Keratinocyte (primary cell): ENCODE measurements around the gene GPBAR1.

Source experiments
- CTCF ChIP-seq, 3 experiments: IDR thresholded peaks in 1 of 3; conservative IDR thresholded peaks in 1 of 3; optimal IDR thresholded peaks in 1 of 3; 2 replicates in 2 of 3; 3 replicates in 1 of 3; pipeline versions ENCODE3 to v1.5.1; 2011; ENCODE audit warnings: low read length in 3 of 3, mild to moderate bottlenecking in 3 of 3, moderate library complexity in 2 of 3, control low read depth in 1 of 3, inconsistent platforms in 1 of 3; ENCODE audit not compliant: insufficient read depth in 2 of 3; ENCODE audit errors: extremely low read depth in 1 of 3
- EZH2 ChIP-seq: IDR thresholded peaks from one replicate; pipeline ENCODE4 v1.6.1; 2012; ENCODE audit warnings: inconsistent platforms, mild to moderate bottlenecking, low read length, moderate library complexity

GRCh38 chr2:218296200-218296599 is 35.4 kb downstream of the GPBAR1 start:
- TF ChIP-seq CTCF (optimal IDR thresholded peaks at IDR 0.05 in 1 of 3, IDR thresholded peaks at IDR 0.05 in 1 of 3, conservative IDR thresholded peaks at IDR 0.05 in 1 of 3; ENCODE audit: extremely low read depth in 1 of 3, insufficient read depth in 2 of 3, low read length in 3 of 3) (no peak), EZH2 (no peak)
